PFSK-1 (cell line): ENCODE data around the gene PLA2G2A.

Source experiments
- POLR2AphosphoS5 ChIP-seq: IDR thresholded peaks from 2 replicates; pipeline ENCODE4 v1.6.1; 2012; ENCODE audit warnings: low read depth, mild to moderate bottlenecking, control low read depth, low read length, moderate library complexity
- TAF1 ChIP-seq: IDR thresholded peaks from 2 replicates; pipeline ENCODE4 v1.6.1; 2012; ENCODE audit warnings: low read length, control low read depth, borderline replicate concordance; ENCODE audit not compliant: insufficient read depth

- no peak for TF ChIP-seq TAF1
- TF ChIP-seq POLR2AphosphoS5: no peak
These were observed 21.6 kb downstream of the PLA2G2A start for GRCh38 chr1:19957779-19958178.
